22Rv1 (cell line): ENCODE results near the gene ARAP2.

Source experiments
- H3K27ac ChIP-seq: fragments of 450-650 bp; 2 replicates; pipeline ENCODE4 v1.5.1; 2017
- ZFX ChIP-seq: fragments of 450-650 bp; IDR thresholded peaks from 2 replicates; pipeline ENCODE4 v1.6.1; 2017; ENCODE audit warnings: antibody characterized with exemption, borderline replicate concordance
- TF ChIP-seq, protein P1 (sequence below): fragments of 450-650 bp; IDR thresholded peaks from 2 replicates; pipeline ENCODE4 v1.5.1; 2017; ENCODE audit warnings: mild to moderate bottlenecking

ARAP2 gene

DNA sequence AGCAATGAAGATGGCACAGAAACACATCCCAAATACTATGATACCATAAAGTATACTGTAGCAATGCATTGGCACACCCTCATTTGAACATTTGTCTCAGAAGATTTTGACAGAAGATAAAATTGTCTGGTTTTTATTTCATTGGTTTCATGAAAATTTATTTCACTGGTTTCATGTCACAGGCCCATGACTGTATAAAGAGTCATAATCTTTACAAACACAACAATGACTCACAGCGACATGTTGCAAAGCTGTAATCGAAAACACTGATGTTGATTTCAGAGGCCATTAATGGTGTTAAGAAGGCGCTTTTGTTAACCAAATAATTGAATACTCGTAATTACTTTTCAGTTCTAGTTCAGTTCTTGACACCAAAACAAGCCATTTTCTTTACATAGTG, 29.0 kb upstream of the ARAP2 start:
- no peak overlapping the region for H3K27ac ChIP-seq
- TF ChIP-seq, protein P1, sequence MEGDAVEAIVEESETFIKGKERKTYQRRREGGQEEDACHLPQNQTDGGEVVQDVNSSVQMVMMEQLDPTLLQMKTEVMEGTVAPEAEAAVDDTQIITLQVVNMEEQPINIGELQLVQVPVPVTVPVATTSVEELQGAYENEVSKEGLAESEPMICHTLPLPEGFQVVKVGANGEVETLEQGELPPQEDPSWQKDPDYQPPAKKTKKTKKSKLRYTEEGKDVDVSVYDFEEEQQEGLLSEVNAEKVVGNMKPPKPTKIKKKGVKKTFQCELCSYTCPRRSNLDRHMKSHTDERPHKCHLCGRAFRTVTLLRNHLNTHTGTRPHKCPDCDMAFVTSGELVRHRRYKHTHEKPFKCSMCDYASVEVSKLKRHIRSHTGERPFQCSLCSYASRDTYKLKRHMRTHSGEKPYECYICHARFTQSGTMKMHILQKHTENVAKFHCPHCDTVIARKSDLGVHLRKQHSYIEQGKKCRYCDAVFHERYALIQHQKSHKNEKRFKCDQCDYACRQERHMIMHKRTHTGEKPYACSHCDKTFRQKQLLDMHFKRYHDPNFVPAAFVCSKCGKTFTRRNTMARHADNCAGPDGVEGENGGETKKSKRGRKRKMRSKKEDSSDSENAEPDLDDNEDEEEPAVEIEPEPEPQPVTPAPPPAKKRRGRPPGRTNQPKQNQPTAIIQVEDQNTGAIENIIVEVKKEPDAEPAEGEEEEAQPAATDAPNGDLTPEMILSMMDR, result no peak
- TF ChIP-seq ZFX, result no peak

DNA sequence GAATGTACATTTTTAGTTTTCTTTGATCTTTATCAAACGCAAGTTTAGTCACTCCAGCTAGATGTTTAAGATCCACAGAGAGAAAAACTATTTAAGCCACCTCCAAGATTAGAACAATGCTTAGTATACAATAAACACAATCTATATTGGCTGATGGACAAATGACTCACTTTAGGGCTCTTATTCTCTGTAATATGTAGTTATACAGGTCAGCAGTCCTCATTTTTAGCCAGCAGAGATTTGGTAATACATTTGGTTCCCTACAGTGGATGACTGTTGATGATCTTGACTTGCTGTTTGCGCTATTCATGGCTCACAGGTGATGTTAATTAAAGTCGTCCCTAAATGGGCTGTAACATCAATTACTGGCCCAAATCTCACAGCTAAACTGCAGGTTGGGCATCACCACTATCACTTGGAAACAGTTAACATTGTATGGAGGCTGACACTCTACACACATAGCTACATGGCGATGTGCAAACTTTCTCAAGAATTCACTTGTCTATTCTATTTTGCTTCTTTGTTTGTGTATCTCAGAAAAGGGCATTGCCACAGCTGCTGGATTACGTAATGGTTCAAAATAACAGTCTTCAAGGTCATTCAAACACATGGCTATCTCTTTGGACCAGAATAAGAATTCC, 25.3 kb upstream of the ARAP2 start:
- TF ChIP-seq ZFX, result no peak
- TF ChIP-seq, protein P1, result no peak
- no peak overlapping the region for H3K27ac ChIP-seq

DNA sequence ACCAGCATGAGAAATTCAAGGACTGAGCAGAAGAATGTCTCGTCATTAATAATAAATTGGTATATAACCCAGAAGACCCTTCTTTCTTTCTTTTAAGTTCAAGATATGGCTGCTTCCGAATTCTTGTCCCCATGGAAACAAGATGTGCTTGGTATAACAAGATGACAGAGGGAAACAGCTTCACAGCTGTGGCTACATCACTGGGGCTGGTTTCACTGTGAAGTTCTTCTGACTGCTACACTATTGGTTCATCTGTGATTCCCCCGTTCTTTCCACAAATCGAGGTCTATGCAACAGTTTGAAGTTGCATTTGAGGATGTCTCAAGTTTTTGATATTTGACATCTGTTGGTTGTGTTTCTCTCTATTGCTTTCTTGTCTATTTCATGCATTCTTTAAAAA, 24.8 kb upstream of the ARAP2 start:
- TF ChIP-seq ZFX, result no peak
- TF ChIP-seq, protein P1, result no peak
- no peak overlapping the region for H3K27ac ChIP-seq

DNA sequence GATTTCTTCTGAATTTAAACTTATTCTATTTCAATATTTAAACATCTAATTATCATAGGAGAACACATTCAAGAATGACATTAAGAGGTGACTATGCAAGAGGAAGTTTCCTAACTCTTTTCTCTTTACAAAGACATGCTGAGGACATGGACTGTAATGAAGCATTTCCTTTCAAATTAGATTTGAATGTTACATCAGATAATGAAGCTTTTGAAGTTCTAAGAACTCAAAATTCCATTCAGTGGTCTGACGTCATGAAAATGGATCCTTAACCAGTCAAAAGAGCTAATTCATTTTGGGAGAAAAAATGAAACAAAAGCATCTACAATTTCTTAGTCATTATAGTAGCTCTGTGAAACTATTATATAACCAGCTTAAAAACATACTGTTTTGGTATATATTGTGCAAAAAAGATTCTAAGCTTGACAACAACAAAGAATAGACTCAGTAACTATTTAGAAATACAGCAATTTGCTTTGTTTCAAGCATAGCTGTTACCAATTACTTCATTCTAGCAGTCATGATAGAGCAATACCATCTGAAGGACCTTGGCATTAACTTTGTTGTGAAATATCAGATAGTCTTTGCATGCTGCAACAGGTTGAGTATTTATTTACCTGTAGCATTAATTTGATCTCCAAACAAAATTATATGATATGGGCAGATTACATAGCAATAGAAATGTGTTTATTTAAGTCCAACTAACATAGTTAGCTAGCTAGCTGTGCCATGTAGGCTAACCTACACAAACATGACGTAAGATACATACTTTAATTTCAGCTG, 23.4 kb upstream of the ARAP2 start:
- H3K27ac ChIP-seq, result no peak overlapping the region
- TF ChIP-seq, protein P1, result no peak
- TF ChIP-seq ZFX, result no peak

DNA sequence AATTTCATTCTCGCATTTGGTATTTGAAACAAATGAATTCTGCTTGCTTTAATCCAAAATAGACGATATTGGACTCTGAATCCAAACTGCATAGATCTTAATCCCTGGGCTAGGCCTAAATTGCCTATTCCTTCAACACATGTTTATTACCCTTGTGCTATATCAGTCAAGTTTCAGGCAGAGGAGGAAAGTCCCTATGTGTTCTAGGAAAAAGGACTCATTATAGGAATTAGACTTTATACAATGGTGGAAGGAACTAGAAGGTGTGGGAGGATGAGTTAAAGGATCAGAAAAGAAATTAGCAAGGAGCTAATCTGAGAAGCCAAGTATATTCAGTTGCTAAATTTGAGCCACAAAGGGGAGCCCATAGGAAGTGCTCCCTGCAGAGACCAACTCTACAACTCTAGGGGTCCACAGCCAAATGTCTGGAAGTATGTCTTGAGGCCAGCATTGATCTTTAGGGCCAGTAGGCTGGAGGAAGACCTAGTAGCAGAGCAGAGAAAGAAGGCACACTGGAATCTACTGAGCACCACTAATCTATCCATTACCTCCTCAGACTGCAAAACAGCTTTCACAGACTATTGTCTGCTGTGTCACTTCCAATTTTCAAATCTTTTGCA, 20.0 kb upstream of the ARAP2 start:
- TF ChIP-seq ZFX, result no peak
- no peak overlapping the region for H3K27ac ChIP-seq

DNA sequence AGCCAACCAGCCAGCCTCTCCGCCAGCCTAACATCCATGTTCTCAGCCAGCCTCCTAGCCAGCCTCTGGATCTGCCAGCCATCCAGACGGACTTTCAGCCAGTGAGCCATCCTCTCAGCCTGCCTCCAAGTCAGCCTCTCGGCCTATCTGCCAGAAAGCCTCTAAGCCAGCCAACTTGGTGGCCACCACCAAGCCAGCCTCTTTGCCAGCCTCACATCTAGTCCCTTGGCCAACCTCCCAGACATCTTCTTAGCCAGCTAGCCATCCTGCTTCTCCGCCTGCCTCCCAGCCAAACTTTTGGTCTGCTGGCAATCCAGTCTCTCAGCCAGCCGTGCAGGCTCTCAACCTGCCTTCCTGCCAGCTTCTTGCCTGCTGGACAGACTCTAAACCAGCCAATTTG, 16.4 kb upstream of the ARAP2 start:
- no peak overlapping the region for H3K27ac ChIP-seq
- no peak for TF ChIP-seq ZFX
- TF ChIP-seq, protein P1, result no peak

DNA sequence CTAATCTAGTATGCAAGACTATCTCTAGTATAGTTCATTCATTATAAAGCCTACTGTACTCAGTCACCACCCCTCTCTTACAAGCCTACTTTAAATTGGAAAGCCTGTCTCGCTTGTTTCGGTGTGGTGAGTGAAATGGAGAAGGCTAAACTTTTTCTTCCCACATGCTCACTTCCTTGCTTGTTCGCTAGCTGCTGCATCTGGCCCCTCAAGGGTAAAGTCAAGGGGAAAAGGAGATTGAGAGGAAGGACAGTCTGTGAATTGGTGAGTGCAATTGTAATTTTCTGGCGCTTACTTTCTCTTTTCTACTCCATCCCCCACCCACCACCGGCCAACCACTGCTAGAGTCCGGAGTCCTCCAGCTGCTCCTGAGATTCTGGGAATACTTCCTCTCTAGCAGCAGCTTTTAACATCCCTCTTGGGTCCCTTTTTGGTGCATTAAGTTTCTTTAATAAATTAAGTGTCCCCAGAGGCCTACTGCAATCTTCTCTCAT, 12.1 kb upstream of the ARAP2 start:
- H3K27ac ChIP-seq, result no peak overlapping the region
- TF ChIP-seq ZFX, result no peak
- TF ChIP-seq, protein P1, result no peak
